Measurements from ENCODE around the gene GOLGA8J.
"Not testable (repeated sequence)": the region's sequence is repeated elsewhere in the genome, so short reads cannot be mapped to it uniquely, and the experiment has no call there.

Gene GOLGA8J

GRCh38 chr15:30073915-30074314 is 8.8 kb upstream of the GOLGA8J start:
- DNase-seq (ENCODE audit: low spot score), result no peak

- not testable (repeated sequence) for DNase-seq (ENCODE audit: low spot score)
These were observed 1.9 kb upstream of the GOLGA8J start for GRCh38 chr15:30080816-30081215.

GRCh38 chr15:30097827-30098226 is 15.1 kb downstream of the GOLGA8J start:
- not testable (repeated sequence) for DNase-seq (ENCODE audit: low spot score)

GRCh38 chr15:30102890-30103289 is 20.1 kb downstream of the GOLGA8J start:
- not testable (repeated sequence) for DNase-seq (ENCODE audit: low spot score)

- not testable (repeated sequence) for DNase-seq (ENCODE audit: low spot score)
These were observed 21.3 kb downstream of the GOLGA8J start for GRCh38 chr15:30103941-30104507.

- not testable (repeated sequence) for DNase-seq (ENCODE audit: low spot score)
These were observed 27.8 kb downstream of the GOLGA8J start for GRCh38 chr15:30110591-30110990.

GRCh38 chr15:30130066-30130465 is 47.3 kb downstream of the GOLGA8J start:
- DNase-seq (ENCODE audit: low spot score), result not testable (repeated sequence)

GRCh38 chr15:30134751-30135150 is 52.0 kb downstream of the GOLGA8J start, which contains the start of gene GOLGA8T:
GOLGA8T (plus strand) TSS chr15:30135051; CDS start chr15:30135149, 98 bp downstream.
- not testable (repeated sequence) for DNase-seq (ENCODE audit: low spot score)
